Body of pancreas (tissue), 4 donors: ENCODE data around the gene EGF. TPM values are rescaled to one million over a fixed set of nuclear protein-coding genes. Genes with fewer than 3 reads are reported as not detected.
"Not testable (repeated sequence)": the region's sequence is repeated elsewhere in the genome, so short reads cannot be mapped to it uniquely, and the experiment has no call there.

ENCODE experiments used
- ATAC-seq: fragments of 150-250 bp; one replicate; pipeline ENCODE4 v1.9.1; 2016
- DNase-seq, 4 donors: peaks; one replicate each; pipeline ENCODE4 v3.0.0-alpha.2; 2019
- H3K27ac ChIP-seq, 4 donors: fragments of 200-600 bp; sonication (generic); 1 replicate in 3 of 4; 2 replicates in 1 of 4; pipeline versions ENCODE4 v1.5.1 to v1.6.1; 2016 to 2019; ENCODE audit warnings: mild to moderate bottlenecking in 1 of 4, mixed read lengths in 1 of 4, moderate library complexity in 1 of 4
- H3K27me3 ChIP-seq, 2 donors: fragments of 200-600 bp; sonication (generic); one replicate each; pipeline ENCODE4 v1.6.0; 2016; ENCODE audit warnings: mild to moderate bottlenecking in 1 of 2
- H3K36me3 ChIP-seq, 2 donors: fragments of 200-600 bp; sonication (generic); replicated peaks in 1 of 2; 2 replicates each; pipeline ENCODE4 v1.5.1; 2016; ENCODE audit warnings: low read depth in 2 of 2; ENCODE audit not compliant: insufficient read depth in 1 of 2
- H3K4me1 ChIP-seq: fragments of 200-600 bp; sonication (generic); one replicate; pipeline ENCODE4 v1.6.0; 2016
- H3K4me3 ChIP-seq, 2 donors: fragments of 200-600 bp; sonication (generic); 1 replicate in 1 of 2; 2 replicates in 1 of 2; pipeline ENCODE4 v1.5.1; 2016 to 2019
- H3K9me3 ChIP-seq, 3 donors: fragments of 200-600 bp; sonication (generic); 1 replicate in 2 of 3; 2 replicates in 1 of 3; pipeline ENCODE4 v1.5.1; 2016
- CTCF ChIP-seq, 7 experiments: fragments of 450-650 bp in 4 of 7; fragments of 200-600 bp in 3 of 7; sonication (generic) in 3 of 7; IDR thresholded peaks; one replicate each; pipeline ENCODE4 v1.5.1; 2016 to 2019; ENCODE audit warnings: antibody characterized with exemption in 7 of 7
- POLR2A ChIP-seq, 3 donors: fragments of 450-650 bp; IDR thresholded peaks; one replicate each; pipeline ENCODE4 v1.6.1; 2016; ENCODE audit warnings: antibody characterized with exemption in 3 of 3, mild to moderate bottlenecking in 2 of 3
- WGBS, 2 donors: methylation state at CpG; one replicate each; pipeline ENCODE4 v1.1.5; 2017; 5-methylcytosine and 5-hydroxymethylcytosine counted together
- intact Hi-C: fragments of 100-400 bp; cut with DNase I; formaldehyde crosslinking; loops from one replicate; pipeline ENCODE4 v1.15.1; 2023
- total RNA-seq, 2 donors: library from RNA; depleted of rRNA; stranded (reverse); fragments of >200 nt; gene quantifications; one replicate each; pipeline ENCODE4 v1.1.0, GENCODE V29; 2016

Gene EGF
- total RNA-seq, 2 donors from 2014 or later = 44.1 to 51.1 TPM

DNA sequence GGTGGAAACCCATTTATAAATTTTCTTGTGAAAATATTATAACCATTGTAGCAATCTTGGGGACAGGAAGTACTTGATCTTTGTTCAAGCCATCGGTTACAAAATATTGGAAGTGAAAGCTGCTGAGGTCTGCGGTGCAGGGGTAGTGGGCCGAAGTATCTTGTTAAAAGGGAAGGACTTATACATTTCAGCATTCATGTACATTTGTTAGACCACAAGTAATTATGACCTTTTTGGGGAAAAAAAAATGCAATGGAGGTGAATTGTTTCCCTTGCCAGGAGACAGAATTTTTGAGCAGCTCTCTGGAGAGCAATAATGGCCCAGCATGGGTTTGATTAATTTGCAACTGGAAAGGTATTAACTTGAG is 121.3 kb downstream of the EGF start:
- no peak for ATAC-seq
- Histone ChIP-seq H3K36me3 (no peaks in the 10 kb centered on the region), H3K9me3 (no peaks in the 10 kb centered on the region), H3K27ac (no peak overlapping the region), H3K4me3 (no peak overlapping the region), H3K27me3 (no peaks in the 10 kb centered on the region), H3K4me1 (no peaks in the 10 kb centered on the region)
- intact Hi-C loops = no loop called here
- TF ChIP-seq CTCF (IDR thresholded peaks at IDR 0.05) = no peak
- TF ChIP-seq POLR2A (IDR thresholded peaks at IDR 0.05) = no peak
- DNase-seq = peak in 1 of 4 donors; percentile 30
- WGBS, 2 donors = 71 to 82% methylated on average over 3 of the region's 3 CpGs

- H3K27ac ChIP-seq, H3K4me1 ChIP-seq, H3K4me3 ChIP-seq, DNase-seq, intact Hi-C loops, H3K27me3 ChIP-seq, H3K9me3 ChIP-seq, ATAC-seq, H3K36me3 ChIP-seq: not testable (repeated sequence)
- WGBS, 2 donors = 83 to 94% methylated on average over 11 of the region's 11 CpGs
These were observed 126.5 kb downstream of the EGF start for GRCh38 chr4:110039164-110039563.

DNA sequence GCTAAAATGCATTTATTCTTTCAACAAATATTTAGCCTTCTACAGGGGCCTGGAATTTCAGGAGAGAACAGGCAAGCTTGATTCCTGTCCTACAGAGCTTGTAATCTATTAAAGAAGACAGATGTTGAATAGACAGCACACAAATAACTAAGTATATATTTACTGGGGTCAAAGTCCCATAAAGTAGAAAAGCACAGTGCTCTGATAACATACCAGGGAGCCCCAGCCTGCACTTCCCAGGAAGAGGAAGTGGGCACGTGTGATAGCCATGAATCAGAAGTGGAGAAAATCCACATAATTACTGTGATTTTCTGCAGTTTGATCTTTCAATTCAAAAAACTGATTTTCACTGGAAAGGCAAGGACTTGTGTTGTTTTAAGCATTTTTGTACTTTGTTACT is 129.1 kb downstream of the EGF start:
- no peaks in the 10 kb centered on the region for H3K4me1 ChIP-seq
- TF ChIP-seq POLR2A (IDR thresholded peaks at IDR 0.05) = no peak
- no peak for TF ChIP-seq CTCF (IDR thresholded peaks at IDR 0.05)
- 29 to 43% methylated on average over 1 of the region's 1 CpG for WGBS, 2 donors
- no peak for DNase-seq
- H3K9me3 ChIP-seq = no peaks in the 10 kb centered on the region
- H3K36me3 ChIP-seq = no peaks in the 10 kb centered on the region
- no peak overlapping the region for H3K27ac ChIP-seq
- H3K4me3 ChIP-seq = no peak overlapping the region
- no peak for ATAC-seq
- intact Hi-C loops = no loop called here
- H3K27me3 ChIP-seq = no peaks in the 10 kb centered on the region

GRCh38 chr4:110042545-110043517 is 130.1 kb downstream of the EGF start:
- TF ChIP-seq CTCF (IDR thresholded peaks at IDR 0.05) = no peak
- ATAC-seq (no peak), DNase-seq (no peak)
- no peaks in the 10 kb centered on the region for H3K9me3 ChIP-seq
- H3K27me3 ChIP-seq = no peaks in the 10 kb centered on the region
- no peaks in the 10 kb centered on the region for H3K4me1 ChIP-seq
- 47 to 56% methylated on average over 13 of the region's 13 CpGs for whole genome bisulfite sequencing, 2 donors
- no peaks in the 10 kb centered on the region for H3K36me3 ChIP-seq
- no peak overlapping the region for H3K4me3 ChIP-seq
- no peak overlapping the region for H3K27ac ChIP-seq
- intact Hi-C loops = no loop called here

GRCh38 chr4:110046588-110047049 is 133.9 kb downstream of the EGF start:
- Histone ChIP-seq H3K36me3 (no peaks in the 10 kb centered on the region), H3K27ac (no peak overlapping the region), H3K27me3 (no peaks in the 10 kb centered on the region), H3K4me3 (no peak overlapping the region), H3K4me1 (no peaks in the 10 kb centered on the region), H3K9me3 (no peaks in the 10 kb centered on the region)
- DNase-seq = no peak
- 85 to 87% methylated on average over 5 of the region's 5 CpGs for WGBS, 2 donors
- intact Hi-C loops = no loop called here
- TF ChIP-seq CTCF (IDR thresholded peaks at IDR 0.05) (no peak), POLR2A (IDR thresholded peaks at IDR 0.05) (no peak)
- no peak for ATAC-seq
